ENCODE measurements around the gene MYCN.
"Not testable (repeated sequence)": the region's sequence is repeated elsewhere in the genome, so short reads cannot be mapped to it uniquely, and the experiment has no call there.

Gene MYCN

GRCh38 chr2:15957881-15958713 is 17.7 kb downstream of the MYCN start:
- DNase-seq (ENCODE audit: low read depth in 2 of 2), result no peak

DNA sequence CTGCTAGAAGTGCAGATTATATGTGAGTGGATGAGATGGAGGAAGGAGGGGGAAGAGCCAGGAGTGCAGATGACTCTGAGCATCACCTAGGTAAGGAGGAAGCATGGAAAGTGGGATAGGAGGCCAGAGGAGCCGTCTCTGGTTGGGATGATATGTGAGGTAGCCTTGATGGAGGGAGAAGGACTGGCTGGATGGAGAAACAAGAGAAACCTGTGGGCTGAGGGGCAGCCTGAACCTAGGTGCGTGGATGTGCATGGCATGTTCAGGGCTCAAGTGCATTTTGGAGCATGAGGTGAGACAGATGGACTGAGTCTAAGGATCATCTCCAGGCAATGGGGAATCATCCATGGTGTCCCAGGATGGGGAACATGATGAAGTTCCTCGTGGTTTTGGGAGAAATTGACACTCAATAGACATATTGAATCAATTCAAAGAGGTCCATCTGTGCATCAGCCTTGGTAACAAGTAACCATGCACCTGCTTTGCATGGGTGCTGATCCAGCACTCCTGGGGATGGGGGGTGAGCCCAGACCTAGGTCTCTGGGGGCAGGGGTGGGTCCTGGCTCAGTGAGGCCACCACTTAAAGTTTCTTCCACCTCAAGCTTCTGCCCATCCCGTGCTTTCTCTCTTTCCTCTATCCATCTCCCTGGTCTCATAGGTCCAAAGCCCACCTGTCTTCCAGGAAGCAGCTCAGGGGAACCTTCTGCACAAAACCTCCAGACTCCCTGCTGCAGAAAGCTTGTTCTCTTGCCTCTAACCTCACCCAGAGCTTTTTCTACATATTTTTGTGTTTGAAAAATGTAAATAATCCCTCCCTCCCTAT is 19.2 kb downstream of the MYCN start:
- no peak for DNase-seq (ENCODE audit: low read depth in 2 of 2)

DNA sequence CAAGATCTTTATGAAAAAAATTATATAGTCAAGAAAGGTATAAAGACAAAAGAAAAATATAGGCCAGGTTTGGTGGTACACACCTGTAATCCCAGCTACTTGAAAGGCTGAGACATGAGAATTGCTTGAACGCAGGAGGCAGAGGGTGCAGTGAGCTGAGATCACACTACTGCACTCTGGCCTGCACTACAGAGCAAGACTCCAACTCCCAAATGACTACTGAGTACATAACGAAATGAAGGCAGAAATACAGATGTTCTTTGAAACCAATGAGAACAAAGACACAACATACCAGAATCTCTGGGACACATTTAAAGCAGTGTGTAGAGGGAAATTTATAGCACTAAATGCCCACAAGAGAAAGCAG is 19.8 kb downstream of the MYCN start:
- DNase-seq (ENCODE audit: low read depth in 2 of 2), result not testable (repeated sequence)

GRCh38 chr2:15963109-15963976 is 23.0 kb downstream of the MYCN start:
- not testable (repeated sequence) for DNase-seq (ENCODE audit: low read depth in 2 of 2)

DNA sequence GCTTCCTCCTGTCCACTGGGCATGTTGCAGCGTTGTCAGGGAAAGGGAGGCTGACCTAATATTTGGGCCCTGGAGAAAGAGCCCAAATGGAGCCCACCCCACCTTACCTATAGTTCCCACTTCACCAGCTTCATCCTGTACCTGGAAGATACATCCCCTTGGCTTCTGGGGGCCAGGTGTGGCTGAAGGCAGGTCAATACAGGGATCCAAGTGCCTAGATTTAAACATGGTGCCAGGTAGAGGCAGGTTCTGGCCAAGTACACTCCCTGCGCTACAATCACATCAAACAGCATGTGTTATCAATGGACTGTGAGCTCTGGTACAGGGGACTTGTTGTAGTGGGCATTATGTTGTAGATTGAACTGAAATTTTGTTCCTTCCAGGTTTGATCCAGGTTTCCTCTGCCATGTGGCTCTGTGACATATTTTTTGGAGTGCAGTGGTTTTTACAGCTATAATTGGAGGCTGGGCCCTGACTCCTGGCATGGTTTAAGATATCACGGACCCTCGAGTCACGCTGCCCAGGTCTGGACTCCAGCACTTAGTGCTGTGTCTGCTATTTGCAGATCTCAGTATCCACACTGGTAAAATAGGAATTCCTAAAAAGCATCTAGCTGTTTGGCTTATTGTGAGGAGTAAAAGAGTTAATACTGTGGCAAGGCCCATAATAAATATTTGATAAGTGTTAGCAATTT is 23.8 kb downstream of the MYCN start:
- no peak for DNase-seq (ENCODE audit: low read depth in 2 of 2)

- DNase-seq (ENCODE audit: low read depth in 2 of 2), result no peak
Observed at GRCh38 chr2:15964936-15965563, 24.7 kb downstream of the MYCN start.

GRCh38 chr2:15965564-15966019 is 25.2 kb downstream of the MYCN start:
- DNase-seq (ENCODE audit: low read depth in 2 of 2), result peak; percentile 40 to 49

GRCh38 chr2:15967415-15968279 is 27.3 kb downstream of the MYCN start:
- DNase-seq (ENCODE audit: low read depth in 2 of 2), result no peak

DNA sequence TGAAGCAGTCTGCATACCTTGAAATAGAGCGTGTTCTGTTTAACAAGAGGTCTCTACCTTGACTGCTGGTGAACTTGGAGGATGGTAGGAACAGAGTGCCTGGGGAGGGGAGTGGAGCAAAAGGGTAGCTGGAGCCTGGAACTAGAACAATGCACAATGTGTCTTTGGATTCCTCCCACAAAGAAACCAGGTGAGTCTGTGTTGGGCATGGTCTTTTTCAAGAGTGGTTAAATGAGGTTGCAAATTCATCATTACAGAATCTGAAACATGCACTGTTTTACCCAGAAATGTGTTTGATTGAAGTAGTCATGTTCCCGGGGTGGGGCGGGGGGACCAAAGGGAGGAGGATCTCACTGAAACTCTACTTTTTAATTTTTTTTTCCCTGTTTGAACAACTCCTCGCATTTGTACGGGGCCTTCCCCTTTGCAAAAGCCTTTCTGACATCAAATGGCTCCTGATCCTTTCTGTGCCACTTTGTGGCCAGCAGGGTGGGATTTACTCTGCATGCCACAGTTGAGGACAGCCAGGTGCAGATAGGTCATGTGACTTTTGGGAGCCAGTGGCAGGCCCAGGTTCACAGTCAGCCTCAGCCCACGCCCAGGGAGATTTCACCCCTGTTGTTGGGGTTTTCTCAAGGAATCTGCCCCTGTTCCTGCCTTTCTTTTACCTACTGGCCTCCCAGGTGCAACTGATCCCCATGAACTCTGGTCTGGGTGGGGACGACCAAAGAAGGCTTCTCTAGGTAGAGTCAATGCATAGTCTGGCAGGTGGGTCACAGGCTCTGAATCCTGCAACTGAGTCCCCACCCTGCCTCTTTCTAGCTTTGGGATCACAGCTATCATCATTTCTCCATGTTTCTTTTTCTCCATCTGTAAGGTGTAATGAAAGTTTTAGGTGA is 28.2 kb downstream of the MYCN start:
- peak in 1 of 2 donors; percentile 33 for DNase-seq (ENCODE audit: low read depth in 2 of 2)

GRCh38 chr2:15969214-15969613 is 28.9 kb downstream of the MYCN start:
- no peak for DNase-seq (ENCODE audit: low read depth in 2 of 2)

GRCh38 chr2:15970701-15971100 is 30.4 kb downstream of the MYCN start:
- no peak for DNase-seq (ENCODE audit: low read depth in 2 of 2)

DNA sequence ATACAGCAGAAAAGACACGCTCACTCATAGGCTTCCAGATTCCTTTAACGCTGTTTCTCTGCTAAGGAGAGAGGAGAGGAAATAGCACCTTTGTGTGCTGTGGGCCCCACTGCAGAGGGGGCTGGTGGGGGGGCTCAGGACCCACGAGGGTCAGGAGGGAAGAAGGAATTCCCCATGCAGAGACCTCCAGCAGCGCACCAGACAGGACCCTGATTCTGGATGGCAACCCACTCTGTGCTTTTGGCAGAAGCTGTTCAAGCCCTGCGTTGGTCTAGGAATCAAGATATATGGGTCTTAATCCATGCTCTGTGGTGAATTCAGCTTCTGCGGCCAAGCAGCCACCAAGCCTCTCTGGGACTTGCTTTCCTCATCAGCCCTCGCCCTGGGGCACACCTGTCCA is 31.0 kb downstream of the MYCN start:
- DNase-seq (ENCODE audit: low read depth in 2 of 2), result no peak

- DNase-seq (ENCODE audit: low read depth in 2 of 2), result no peak
Observed at GRCh38 chr2:15971831-15972522, 31.6 kb downstream of the MYCN start.

- no peak for DNase-seq (ENCODE audit: low read depth in 2 of 2)
Observed at GRCh38 chr2:15973481-15974401, 33.4 kb downstream of the MYCN start.

- no peak for DNase-seq (ENCODE audit: low read depth in 2 of 2)
Observed at GRCh38 chr2:15974565-15975260, 34.4 kb downstream of the MYCN start.

GRCh38 chr2:15975261-15975600 is 34.9 kb downstream of the MYCN start:
- no peak for DNase-seq (ENCODE audit: low read depth in 2 of 2)

DNA sequence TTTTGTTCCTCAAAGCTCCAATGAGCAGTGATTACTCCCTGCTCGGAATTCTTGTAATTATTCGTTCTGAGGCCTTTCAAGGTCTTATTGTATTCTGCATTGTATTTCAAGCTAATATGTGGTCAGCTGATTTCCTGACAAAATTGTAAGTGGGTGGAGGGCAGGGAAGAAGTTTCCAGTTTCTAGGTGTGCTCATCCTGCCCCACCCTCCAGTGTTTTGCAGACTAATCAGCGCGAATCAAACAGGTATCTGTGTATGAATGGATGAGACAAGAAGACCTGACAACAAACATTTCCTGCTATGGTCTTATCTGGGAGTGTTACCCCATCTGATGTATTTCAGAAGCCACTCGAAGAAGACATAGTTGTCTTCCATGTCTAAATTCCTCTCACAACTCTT is 35.3 kb downstream of the MYCN start:
- DNase-seq (ENCODE audit: low read depth in 2 of 2), result no peak

All from stimulated activated CD4-positive, alpha-beta T cell treated with anti-CD3 and anti-CD28 coated beads, Interleukin-1b, Interleukin-23, amount 100 ng/mL, for 4 hours (primary cell).